ENCODE measurements around the gene B4GAT1.

The B4GAT1 gene

DNA sequence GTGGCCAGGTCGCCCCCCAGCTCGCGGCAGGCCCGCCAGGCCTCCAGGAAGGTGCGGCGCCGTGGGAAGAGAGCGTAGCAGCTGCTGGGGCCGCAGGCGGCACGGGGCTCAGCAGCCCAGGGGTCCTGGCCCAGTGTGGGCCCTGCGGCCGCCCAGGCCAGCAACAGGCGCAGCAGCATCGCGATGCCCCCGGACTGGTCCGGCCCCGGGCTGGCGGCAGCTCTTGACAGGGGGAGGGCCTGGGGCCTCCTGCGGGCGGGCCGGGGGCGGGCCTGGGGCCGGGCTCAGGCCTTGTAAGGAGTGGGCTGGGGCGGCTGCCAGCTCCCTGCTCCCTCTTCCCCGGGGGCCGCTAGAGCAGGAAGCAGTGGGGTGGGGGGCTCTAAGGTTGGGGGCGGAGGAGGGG lies 30.6 kb downstream of the B4GAT1 start, which contains the start of gene CD248:
Gene CD248, minus strand, starts transcription at position 196 of the 403 bp plus-strand sequence. Its CDS starts 17 bp downstream, at position 179.
- Histone ChIP-seq H3K4me2 (ENCODE audit: low read length) (peak within 1 kb of the TSS; percentile 65), H4K20me1 (ENCODE audit: insufficient read depth, low read length) (no peaks in the 10 kb centered on the region), H3K9me2 (ENCODE audit: low read depth, low read length) (no peaks in the 10 kb centered on the region), H3K9me3 (ENCODE audit: low read length) (no peaks in the 10 kb centered on the region), H3K27me3 (ENCODE audit: insufficient read depth, low read length) (no peaks in the 10 kb centered on the region), H3K9ac (ENCODE audit: low read length) (peak within 1 kb of the TSS; percentile 62), H3K4me3 (ENCODE audit: low read depth, low read length, poor library complexity, severe bottlenecking) (peak within 1 kb of the TSS; percentile 19), H3K36me3 (ENCODE audit: insufficient read depth, low read length) (no peaks in the 10 kb centered on the region), H3K27ac (ENCODE audit: low read depth, low read length, poor library complexity, severe bottlenecking) (peak within 1 kb of the TSS; percentile 91), H3F3A (ENCODE audit: insufficient read depth, low read length) (no peaks in the 10 kb centered on the region), H2AFZ (ENCODE audit: low read length) (no peak within 1 kb of the TSS), H3K79me2 (ENCODE audit: insufficient read depth, low read length) (no peaks in the 10 kb centered on the region), H3K4me1 (ENCODE audit: insufficient read depth, low read length, severe bottlenecking) (peaks cover 40% of the 10 kb centered on the region)
- no peak for TF ChIP-seq EZH2 (IDR thresholded peaks at IDR 0.05; ENCODE audit: borderline replicate concordance, low read length)
- TF ChIP-seq, protein P1, sequence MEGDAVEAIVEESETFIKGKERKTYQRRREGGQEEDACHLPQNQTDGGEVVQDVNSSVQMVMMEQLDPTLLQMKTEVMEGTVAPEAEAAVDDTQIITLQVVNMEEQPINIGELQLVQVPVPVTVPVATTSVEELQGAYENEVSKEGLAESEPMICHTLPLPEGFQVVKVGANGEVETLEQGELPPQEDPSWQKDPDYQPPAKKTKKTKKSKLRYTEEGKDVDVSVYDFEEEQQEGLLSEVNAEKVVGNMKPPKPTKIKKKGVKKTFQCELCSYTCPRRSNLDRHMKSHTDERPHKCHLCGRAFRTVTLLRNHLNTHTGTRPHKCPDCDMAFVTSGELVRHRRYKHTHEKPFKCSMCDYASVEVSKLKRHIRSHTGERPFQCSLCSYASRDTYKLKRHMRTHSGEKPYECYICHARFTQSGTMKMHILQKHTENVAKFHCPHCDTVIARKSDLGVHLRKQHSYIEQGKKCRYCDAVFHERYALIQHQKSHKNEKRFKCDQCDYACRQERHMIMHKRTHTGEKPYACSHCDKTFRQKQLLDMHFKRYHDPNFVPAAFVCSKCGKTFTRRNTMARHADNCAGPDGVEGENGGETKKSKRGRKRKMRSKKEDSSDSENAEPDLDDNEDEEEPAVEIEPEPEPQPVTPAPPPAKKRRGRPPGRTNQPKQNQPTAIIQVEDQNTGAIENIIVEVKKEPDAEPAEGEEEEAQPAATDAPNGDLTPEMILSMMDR (IDR thresholded peaks at IDR 0.05; ENCODE audit: low read length) = no peak

DNA sequence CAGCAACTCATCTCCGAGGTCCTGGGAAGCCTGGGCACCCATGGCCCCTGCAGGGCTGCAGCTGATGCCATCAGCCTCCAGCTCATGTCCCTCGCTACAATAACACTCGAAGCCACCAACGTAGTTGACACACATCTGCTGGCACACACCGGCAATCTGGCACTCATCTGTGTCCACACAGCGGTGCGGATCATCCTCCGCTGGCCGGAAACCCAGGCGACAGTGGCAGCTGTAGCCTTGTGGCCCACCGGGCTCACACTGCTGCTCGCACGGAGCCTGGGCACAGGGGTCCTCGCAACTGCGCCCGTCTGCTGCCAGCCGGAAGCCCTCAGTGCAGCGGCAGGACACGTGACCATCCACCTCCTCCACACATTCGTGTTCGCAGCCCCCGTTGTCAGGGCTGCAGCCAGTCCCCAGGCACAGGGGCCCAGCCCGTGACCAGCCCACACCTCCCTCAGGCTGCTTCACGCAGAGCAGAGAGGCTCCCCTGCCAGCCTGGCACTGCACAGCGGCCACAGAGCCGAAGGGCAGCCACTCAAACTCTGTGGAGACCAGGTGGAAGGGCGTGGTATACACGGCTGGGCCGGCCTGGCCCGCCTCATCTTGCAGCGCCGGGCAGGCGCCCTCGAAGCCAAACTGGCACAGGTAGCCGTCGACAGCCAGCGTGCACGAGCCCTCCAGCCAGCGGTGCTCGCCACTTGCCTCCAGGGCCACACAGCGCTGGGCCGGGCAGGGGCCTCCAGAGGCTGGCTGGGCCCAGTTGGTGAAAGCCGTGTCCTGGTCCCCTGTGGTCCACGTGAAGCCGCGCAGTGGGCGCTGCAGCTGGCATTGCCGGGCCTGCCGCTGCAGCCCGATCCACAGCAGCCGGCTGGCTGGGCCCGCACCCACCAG lies 31.3 kb downstream of the B4GAT1 start:
- no peak for TF ChIP-seq EZH2 (IDR thresholded peaks at IDR 0.05; ENCODE audit: borderline replicate concordance, low read length)
- TF ChIP-seq, protein P1 (IDR thresholded peaks at IDR 0.05; ENCODE audit: low read length) = no peak
- Histone ChIP-seq H3K27ac (ENCODE audit: low read depth, low read length, poor library complexity, severe bottlenecking) (no peak overlapping the region), H3K79me2 (ENCODE audit: insufficient read depth, low read length) (no peaks in the 10 kb centered on the region), H4K20me1 (ENCODE audit: insufficient read depth, low read length) (no peaks in the 10 kb centered on the region), H3K4me2 (ENCODE audit: low read length) (peak overlapping the region; percentile 65; the same call in 1 of the 2 replicates), H3K4me3 (ENCODE audit: low read depth, low read length, poor library complexity, severe bottlenecking) (no peak overlapping the region), H3K36me3 (ENCODE audit: insufficient read depth, low read length) (no peaks in the 10 kb centered on the region), H3K4me1 (ENCODE audit: insufficient read depth, low read length, severe bottlenecking) (peaks cover 40% of the 10 kb centered on the region), H2AFZ (ENCODE audit: low read length) (no peak overlapping the region), H3K9me2 (ENCODE audit: low read depth, low read length) (no peaks in the 10 kb centered on the region), H3K27me3 (ENCODE audit: insufficient read depth, low read length) (no peaks in the 10 kb centered on the region), H3F3A (ENCODE audit: insufficient read depth, low read length) (no peaks in the 10 kb centered on the region), H3K9me3 (ENCODE audit: low read length) (no peaks in the 10 kb centered on the region), H3K9ac (ENCODE audit: low read length) (no peak overlapping the region)

DNA sequence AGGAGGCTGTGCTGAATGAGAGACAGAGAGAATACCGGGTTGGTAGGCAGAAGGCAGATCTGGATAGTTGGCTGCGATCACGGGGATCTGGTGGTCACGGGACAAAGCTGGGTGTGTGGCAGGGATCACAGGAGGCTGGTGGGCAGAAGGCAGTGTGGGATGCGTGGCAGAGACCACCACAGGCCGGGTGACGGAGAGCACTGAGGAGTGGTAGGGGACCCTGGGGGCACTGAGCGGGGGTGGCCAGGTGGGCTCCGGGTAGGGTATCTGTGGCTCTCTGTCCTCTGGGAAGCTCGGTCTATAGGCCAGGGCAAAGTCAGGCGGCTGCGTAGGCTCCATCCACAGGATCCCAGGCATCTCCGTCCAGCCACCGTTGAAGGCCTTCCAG lies 31.9 kb downstream of the B4GAT1 start:
- Histone ChIP-seq H2AFZ (ENCODE audit: low read length) (no peak overlapping the region), H3F3A (ENCODE audit: insufficient read depth, low read length) (no peaks in the 10 kb centered on the region), H3K27ac (ENCODE audit: low read depth, low read length, poor library complexity, severe bottlenecking) (no peak overlapping the region), H3K79me2 (ENCODE audit: insufficient read depth, low read length) (no peaks in the 10 kb centered on the region), H3K9me3 (ENCODE audit: low read length) (no peaks in the 10 kb centered on the region), H4K20me1 (ENCODE audit: insufficient read depth, low read length) (no peaks in the 10 kb centered on the region), H3K4me3 (ENCODE audit: low read depth, low read length, poor library complexity, severe bottlenecking) (no peak overlapping the region), H3K4me1 (ENCODE audit: insufficient read depth, low read length, severe bottlenecking) (peaks cover 40% of the 10 kb centered on the region), H3K36me3 (ENCODE audit: insufficient read depth, low read length) (no peaks in the 10 kb centered on the region), H3K9ac (ENCODE audit: low read length) (no peak overlapping the region), H3K9me2 (ENCODE audit: low read depth, low read length) (no peaks in the 10 kb centered on the region), H3K4me2 (ENCODE audit: low read length) (no peak overlapping the region), H3K27me3 (ENCODE audit: insufficient read depth, low read length) (no peaks in the 10 kb centered on the region)
- TF ChIP-seq, protein P1 (IDR thresholded peaks at IDR 0.05; ENCODE audit: low read length) = no peak
- TF ChIP-seq EZH2 (IDR thresholded peaks at IDR 0.05; ENCODE audit: borderline replicate concordance, low read length) = no peak
